HG02981 (cell line): ENCODE results near the gene RCOR3.
"Not testable (repeated sequence)": the region's sequence is repeated elsewhere in the genome, so short reads cannot be mapped to it uniquely, and the experiment has no call there.

ENCODE experiments used
- ATAC-seq: cut with Tn5 transposase; IDR thresholded peaks from one replicate; pipeline ENCODE4 v1.9.1; 2021; ENCODE audit warnings: mild to moderate bottlenecking, moderate library complexity; ENCODE audit not compliant: unreplicated experiment

Gene RCOR3

DNA sequence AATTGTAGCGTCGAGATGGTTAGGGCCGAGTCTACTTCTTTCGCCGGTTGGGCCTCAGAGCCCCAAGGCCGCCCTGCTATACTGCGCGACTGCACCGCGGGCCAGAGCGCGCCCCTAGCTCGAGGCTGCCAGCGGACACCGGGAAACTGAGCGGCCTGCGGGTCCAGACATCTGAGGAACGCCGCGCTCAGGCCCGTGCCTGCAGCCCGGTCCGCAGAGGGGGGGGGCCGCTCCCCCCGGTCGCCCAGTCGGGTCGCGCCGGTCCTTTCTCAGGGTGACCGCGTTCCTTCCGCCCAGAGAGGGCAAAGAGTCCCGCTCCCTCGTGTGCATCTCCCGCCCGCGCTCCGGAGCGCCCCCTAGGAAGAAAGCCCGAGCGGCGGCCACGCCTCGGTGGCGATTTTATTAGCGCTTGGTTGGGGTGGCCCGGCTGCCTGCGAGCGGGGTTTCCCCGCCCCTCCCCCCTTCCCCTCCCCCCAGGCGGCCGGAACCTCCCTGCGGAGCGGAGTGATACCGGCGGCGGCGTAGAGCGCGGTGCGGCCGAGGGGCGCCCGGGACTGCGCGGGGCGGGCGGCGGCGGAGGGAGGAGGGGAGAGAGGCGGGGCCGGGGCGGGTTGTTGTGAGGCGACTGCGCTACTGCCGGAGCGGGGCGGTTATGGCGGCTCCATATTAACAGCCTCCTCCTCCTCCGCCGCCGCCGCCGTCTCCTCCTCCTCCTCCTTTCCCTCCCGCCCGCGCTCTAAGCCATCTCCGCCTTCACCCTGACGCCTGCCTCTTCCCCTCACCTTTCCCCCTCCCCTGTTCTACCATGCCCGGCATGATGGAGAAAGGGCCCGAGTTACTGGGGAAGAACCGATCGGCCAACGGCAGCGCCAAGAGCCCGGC is at the start of gene RCOR3:
RCOR3 (plus strand) TSS at position 611 of the 882 bp plus-strand sequence; CDS start at position 806, 195 bp downstream.
- peak; percentile 53 for ATAC-seq

DNA sequence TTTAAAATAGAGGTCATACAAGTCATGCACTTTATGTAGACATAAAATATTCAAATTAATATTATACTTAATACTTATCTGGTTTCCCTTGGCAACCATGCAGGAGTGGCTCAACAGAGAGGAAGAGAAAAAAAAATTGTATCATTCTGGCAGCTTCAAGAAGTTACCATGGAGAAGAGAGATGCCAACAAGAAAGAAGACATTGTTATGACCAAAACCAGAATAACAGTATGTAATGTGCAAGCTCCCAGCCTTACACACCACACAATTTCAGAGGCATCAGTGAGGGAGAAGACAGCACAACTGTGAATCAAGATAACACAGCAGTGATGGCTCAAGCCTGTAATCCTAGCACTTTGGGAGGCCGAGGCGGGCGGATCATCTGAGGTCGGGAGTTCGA is 49.1 kb upstream of the RCOR3 start:
- no peak for ATAC-seq

- ATAC-seq: no peak
These were observed 48.2 kb upstream of the RCOR3 start for GRCh38 chr1:211210965-211211364.

DNA sequence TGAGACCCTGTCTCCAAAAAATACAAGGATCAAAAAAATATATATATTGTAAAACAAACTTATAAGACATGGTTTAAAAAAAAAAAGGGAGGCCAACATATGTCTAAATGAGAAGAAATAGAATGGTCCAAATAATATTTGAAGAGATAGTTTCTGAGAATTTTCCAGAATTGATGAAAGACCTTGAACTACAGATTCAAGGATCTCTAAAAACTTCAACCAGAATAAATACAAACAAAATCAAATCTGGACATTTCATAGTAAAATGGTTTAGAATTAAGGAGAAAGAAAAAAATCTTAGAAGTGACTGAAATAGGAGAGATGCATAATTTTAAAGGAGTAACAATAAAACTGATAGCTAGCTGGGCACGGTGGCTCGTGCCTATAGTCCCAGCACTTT is 45.5 kb upstream of the RCOR3 start:
- ATAC-seq: no peak

GRCh38 chr1:211215577-211215976 is 43.6 kb upstream of the RCOR3 start:
- ATAC-seq: no peak

GRCh38 chr1:211217392-211217791 is 41.8 kb upstream of the RCOR3 start:
- ATAC-seq: no peak

GRCh38 chr1:211222469-211223234 is 36.5 kb upstream of the RCOR3 start:
- ATAC-seq: not testable (repeated sequence)

- not testable (repeated sequence) for ATAC-seq
These were observed 30.4 kb upstream of the RCOR3 start for GRCh38 chr1:211228573-211229364.

DNA sequence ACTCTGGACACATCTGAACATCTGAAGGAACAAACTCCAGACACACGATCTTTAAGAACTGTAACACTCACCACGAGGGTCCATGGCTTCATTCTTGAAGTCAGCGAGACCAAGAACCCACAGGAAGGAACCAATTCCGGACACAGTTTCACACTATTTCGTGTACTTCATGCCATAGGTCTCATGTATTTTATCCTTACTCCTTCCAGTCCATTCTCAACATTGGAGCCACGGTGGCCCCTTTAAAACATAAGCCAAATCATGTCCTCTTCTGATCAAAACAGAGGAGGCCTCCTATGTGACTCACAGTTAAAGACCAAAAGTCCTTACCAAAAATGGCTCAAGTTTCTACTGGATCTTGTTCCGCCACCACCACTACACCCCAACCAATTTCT is 29.8 kb upstream of the RCOR3 start:
- ATAC-seq: no peak

DNA sequence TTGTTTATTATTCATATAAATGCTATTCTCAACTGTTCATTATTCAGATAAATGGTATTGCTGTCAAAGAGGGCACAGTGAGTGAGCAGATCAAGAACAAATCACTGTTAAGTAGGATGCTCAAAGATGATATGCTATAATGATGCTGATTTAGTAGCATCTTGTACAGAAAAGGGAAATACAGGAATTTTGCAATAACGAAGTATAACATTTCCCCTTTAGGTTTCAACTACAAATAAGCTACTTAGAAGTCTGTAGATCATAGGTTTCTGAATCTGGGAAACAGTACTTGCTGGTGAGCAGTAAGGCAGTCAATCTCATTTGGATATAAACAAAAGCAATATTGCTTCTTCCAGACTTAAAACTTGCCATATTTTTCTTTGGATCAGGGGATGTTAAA is 27.3 kb upstream of the RCOR3 start:
- ATAC-seq: no peak

GRCh38 chr1:211236633-211237320 is 22.4 kb upstream of the RCOR3 start:
- ATAC-seq: no peak

GRCh38 chr1:211237579-211237978 is 21.6 kb upstream of the RCOR3 start:
- ATAC-seq: no peak

DNA sequence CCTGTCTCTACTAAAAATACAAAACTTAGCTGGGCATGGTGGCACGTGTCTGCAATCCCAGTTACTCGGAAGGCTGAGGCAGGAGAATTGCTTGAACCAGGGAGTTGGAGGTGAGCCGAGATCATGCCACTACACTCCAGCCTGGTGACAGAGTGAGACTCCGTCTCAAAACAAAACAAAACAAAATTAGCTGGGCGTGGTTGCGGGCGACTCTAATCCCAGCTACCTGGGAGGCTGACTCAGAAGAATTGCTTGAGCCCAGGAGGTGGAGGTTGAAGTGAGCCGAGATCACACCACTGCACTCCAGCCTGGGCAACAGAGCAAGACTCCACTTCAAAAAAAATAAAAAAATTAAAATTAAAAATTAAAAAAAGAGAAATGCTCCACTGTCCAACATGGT is 18.6 kb upstream of the RCOR3 start:
- ATAC-seq: not testable (repeated sequence)

DNA sequence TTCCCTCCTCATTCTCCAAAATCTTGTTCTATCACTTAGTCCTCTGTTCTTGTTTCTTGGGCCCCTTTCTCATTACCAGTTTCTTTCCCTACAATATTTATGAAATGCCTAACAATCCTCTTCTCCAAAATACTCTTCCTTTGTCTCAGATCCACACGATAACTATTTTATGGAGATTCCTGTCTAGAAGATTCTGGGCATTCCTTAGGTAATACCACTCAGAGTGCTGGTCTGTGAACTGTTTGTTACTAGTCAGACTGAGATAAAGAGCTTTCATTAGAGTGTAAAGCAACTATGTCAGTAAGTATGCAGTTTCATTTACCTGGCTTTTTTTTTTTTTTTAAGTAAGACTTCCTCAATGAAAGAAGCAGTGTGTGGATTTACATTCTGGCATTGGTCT is 18.1 kb upstream of the RCOR3 start:
- no peak for ATAC-seq

DNA sequence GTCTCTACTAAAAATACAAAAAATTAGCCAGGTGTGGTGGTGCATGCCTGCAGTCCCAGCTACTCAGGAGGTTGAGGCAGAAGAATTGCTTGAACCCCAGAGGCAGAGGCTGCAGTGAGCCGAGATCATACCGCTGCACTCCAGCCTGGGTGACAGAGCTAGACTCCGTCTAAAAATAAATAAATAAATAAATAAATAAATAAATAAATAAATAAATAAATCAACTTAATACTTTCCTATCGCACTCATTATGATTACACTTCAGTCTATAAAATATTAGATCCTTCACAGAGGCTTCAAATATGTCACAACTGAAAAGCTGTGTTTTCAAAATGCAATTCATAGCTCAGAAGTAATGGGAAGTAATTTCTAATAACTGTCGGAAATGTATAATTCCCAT is 15.5 kb upstream of the RCOR3 start:
- ATAC-seq: not testable (repeated sequence)

- ATAC-seq: not testable (repeated sequence)
These were observed 12.6 kb upstream of the RCOR3 start for GRCh38 chr1:211246583-211246982.

DNA sequence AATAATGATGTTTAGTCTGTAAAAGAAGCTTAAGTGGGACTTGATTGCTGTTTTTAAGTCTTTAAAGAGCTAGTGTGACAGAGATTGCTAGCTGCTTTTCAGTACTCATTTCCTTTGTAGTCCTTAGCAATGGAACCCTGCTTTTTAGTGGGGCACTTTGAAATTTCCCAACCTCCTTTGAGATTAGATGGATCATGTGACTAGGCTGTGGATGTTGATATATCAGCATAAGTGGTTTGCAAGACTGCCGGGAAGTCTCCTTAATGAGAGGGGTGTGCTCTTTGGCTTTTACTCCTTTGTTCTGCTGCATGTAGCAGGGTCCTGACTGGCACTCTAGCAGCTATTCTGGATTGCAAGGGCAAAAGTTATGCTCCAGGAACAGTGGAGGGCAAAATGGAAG is 11.2 kb upstream of the RCOR3 start:
- no peak for ATAC-seq

DNA sequence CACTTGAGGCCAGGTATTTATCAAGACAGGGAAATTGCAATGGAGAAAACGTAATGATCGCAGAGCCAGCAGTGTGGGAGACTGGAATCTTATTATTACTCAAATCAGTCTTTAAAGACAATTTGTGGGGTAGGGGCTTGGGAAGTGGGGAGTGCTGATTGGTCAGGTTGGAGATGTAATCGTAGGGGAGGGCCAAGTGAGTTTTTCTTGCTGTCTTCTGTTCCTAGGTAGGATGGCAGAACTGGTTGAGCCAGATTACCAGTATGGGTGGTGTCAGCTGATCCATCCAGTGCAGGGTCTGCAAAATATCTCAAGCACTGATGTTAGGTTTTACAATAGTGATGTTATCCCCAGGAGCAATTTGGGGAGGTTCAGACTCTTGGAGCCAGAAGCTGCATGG is 9.6 kb upstream of the RCOR3 start:
- not testable (repeated sequence) for ATAC-seq

DNA sequence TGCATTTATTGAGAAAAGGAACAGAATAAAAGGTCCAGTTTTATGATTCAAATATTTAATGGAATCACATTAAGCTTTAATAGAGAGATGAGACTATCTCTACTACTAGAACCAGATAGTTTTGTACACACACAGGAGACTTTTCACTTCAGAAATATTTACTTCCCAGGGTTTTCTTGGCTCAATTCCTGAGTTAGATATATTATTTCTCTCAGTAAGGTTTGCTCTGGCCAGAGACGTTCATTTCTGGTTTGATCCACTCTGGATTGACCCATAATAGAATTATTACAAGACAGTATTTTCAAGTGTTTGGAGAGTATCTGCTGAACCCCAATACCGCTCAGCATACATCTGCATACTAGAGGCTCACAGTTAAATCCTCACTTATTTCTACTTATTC is 1.3 kb upstream of the RCOR3 start:
- ATAC-seq: no peak

DNA sequence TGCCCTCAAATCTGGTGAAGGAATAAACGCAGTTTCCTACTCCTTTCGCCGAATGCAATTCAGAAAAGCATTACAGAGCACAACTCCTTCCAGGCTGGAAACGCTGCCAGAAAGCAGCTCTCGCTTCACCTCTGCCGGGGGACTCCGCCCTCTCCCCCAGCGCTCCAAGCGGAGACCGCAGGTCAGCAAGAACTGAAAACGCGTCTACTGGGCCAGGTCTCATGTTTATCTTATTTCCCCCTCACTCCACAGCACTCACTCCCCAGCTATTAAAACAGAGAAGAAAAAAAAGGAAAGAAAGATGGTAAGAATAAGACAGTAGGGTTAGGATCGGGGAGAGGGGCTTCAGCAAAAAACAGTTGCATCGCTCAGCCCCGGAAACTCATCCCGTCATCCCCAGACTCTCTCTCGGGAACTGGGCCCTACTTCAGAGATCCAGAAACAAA is 833 bp upstream of the RCOR3 start:
- peak; percentile 40 for ATAC-seq
